Small intestine (tissue), 7 donors: Measurements from ENCODE around the gene ZMPSTE24. TPM values are rescaled to one million over a fixed set of nuclear protein-coding genes. Genes with fewer than 3 reads are reported as not detected.

Experiments
- DNase-seq, 2 donors: peaks; one replicate each; pipeline versions ENCODE4 v3.0.0 to v3.0.0-alpha.2; 2013
- FAIRE-seq: peaks from 2 replicates; lab custom pipeline; 2012; peaks lifted over from hg19 to GRCh38; lab: Jason Lieb, UNC
- H3K27ac ChIP-seq, 3 donors: one replicate each; pipeline ENCODE4 v1.5.1; 2013; ENCODE audit warnings: low read length in 2 of 3, mild to moderate bottlenecking in 2 of 3, control low read depth in 1 of 3, inconsistent platforms in 1 of 3, low read depth in 1 of 3, moderate library complexity in 1 of 3
- H3K27me3 ChIP-seq, 3 donors: one replicate each; pipeline ENCODE4 v1.6.1; 2013; ENCODE audit warnings: low read length in 3 of 3, inconsistent platforms in 1 of 3; ENCODE audit not compliant: control insufficient read depth in 3 of 3, insufficient read depth in 3 of 3
- H3K36me3 ChIP-seq, 3 donors: one replicate each; pipeline ENCODE4 v1.6.1; 2013; ENCODE audit warnings: low read length in 3 of 3, inconsistent platforms in 1 of 3, low read depth in 1 of 3, mild to moderate bottlenecking in 1 of 3, moderate library complexity in 1 of 3; ENCODE audit not compliant: control insufficient read depth in 3 of 3, insufficient read depth in 2 of 3
- H3K4me1 ChIP-seq, 3 donors: one replicate each; pipeline ENCODE4 v1.6.1; 2013; ENCODE audit warnings: low read length in 2 of 3, inconsistent platforms in 1 of 3, low read depth in 1 of 3, mild to moderate bottlenecking in 1 of 3, moderate library complexity in 1 of 3; ENCODE audit not compliant: control insufficient read depth in 3 of 3, insufficient read depth in 2 of 3
- H3K4me3 ChIP-seq, 3 donors: one replicate each; pipeline ENCODE4 v1.5.1; 2013; ENCODE audit warnings: low read length in 3 of 3, control low read depth in 1 of 3, inconsistent platforms in 1 of 3, low read depth in 1 of 3, mild to moderate bottlenecking in 1 of 3, moderate library complexity in 1 of 3
- H3K9me3 ChIP-seq, 2 donors: one replicate each; pipeline ENCODE4 v1.6.1; 2013; ENCODE audit warnings: low read depth in 1 of 2, low read length in 1 of 2; ENCODE audit not compliant: control insufficient read depth in 2 of 2, insufficient read depth in 1 of 2
- WGBS, 3 donors: extraction: QIAGEN DNeasy Blood & Tissue Kit; methylation state at CpG; one replicate each; pipeline ENCODE4 v1.1.7; 2013; 5-methylcytosine and 5-hydroxymethylcytosine counted together
- polyA plus RNA-seq, 4 donors: library from polyadenylated mRNA; stranded (reverse) in 3 of 4; unstranded in 1 of 4; fragments of 200-250 nt in 3 of 4; fragments of 120-200 nt in 1 of 4; gene quantifications; one replicate each; pipeline versions ENCODE4 v1.2.1 to v1.2.3, GENCODE V29; 2013
- donor health status: healthy with polysubstance abuse.
- donor health status: control.
- donor health status: control.
- donor health status: Bipolar disorder and iron deficiency.
- donor health status: healthy.

Gene ZMPSTE24
- polyA plus RNA-seq, 4 donors: 9.8 to 45.0 (median 22.2) TPM

DNA sequence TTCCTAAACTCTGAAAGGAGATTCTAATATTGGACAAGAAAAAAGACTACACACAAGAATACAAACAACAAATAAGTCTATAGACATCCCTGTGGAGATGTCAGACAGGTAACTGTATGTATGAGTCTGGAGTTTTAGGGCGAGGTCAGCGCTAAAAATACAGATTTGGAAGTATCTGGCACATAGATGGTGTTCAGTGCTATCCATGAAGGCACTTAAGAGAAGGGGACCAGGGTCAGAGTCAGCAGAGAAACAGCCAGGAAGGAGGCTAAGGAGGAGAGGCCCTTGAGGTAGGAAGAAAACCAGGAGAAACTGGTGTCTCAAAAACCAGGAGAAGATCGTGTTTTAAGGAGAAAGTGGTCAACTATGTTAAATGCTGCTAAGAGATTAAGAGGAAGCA, 18.1 kb downstream of the ZMPSTE24 start:
- DNase-seq (no peak), FAIRE-seq (no peak)
- Histone ChIP-seq H3K4me1 (peaks cover 0 to 7% (median 2%) of the 10 kb centered on the region in 3 donors), H3K4me3 (no peak overlapping the region), H3K27me3 (no peaks in the 10 kb centered on the region), H3K9me3 (no peaks in the 10 kb centered on the region), H3K27ac (no peak overlapping the region), H3K36me3 (peaks cover 3 to 18% (median 5%) of the 10 kb centered on the region in 3 donors)
- 93 to 97% (median 95%) methylated on average over 3 of the region's 3 CpGs for WGBS, 3 donors

DNA sequence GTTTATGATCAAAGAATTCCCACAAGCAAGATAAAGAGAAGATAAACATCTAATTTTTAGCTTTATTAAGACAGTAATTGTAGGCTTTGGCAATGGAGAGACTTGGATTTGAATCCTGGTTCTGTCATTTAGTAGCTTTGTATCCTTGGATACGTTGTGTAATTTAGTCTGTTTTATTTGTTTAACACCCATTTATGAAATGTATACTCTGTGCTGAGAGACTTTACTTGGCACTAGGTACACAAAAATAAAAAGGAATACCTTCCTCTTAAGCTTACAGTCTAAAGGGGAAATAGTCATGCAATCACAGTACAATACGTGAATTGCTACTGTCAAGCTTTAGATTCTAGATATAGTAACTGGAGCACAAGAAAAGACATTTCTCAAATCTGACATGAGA, 23.8 kb downstream of the ZMPSTE24 start:
- DNase-seq (no peak), FAIRE-seq (no peak)
- no peaks in the 10 kb centered on the region for H3K4me1 ChIP-seq
- no peak overlapping the region for H3K27ac ChIP-seq
- H3K4me3 ChIP-seq: no peak overlapping the region
- H3K9me3 ChIP-seq: no peaks in the 10 kb centered on the region
- peaks cover 6 to 34% (median 13%) of the 10 kb centered on the region in 3 donors for H3K36me3 ChIP-seq
- H3K27me3 ChIP-seq: no peaks in the 10 kb centered on the region
- 68 to 82% (median 72%) methylated on average over 2 of the region's 2 CpGs for WGBS, 3 donors

DNA sequence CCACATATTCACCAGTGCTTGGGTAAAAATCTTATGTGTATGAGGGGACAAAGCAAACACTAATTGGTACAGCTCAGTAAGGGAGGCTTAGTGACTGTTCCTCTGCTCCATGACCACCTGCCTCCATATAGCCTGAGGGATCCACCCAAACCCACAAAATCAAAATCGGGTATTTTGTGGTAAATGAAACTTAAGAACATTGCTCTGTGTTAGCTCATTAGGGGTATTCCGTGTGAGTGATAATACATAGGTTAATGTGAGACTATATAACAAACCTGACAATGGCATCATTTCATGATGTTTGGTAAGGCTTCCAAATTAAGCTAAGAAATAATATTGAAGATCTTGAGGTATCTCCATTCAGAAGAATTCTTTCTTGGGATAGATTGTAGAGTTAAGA, 33.3 kb downstream of the ZMPSTE24 start:
- H3K4me1 ChIP-seq: no peaks in the 10 kb centered on the region
- no peaks in the 10 kb centered on the region for H3K9me3 ChIP-seq
- H3K4me3 ChIP-seq: no peak overlapping the region
- H3K27ac ChIP-seq: no peak overlapping the region
- no peak for DNase-seq
- peaks cover 8 to 30% (median 22%) of the 10 kb centered on the region in 3 donors for H3K36me3 ChIP-seq
- WGBS, 3 donors: 82 to 90% (median 89%) methylated on average over 2 of the region's 2 CpGs
- no peaks in the 10 kb centered on the region for H3K27me3 ChIP-seq
- no peak for FAIRE-seq

DNA sequence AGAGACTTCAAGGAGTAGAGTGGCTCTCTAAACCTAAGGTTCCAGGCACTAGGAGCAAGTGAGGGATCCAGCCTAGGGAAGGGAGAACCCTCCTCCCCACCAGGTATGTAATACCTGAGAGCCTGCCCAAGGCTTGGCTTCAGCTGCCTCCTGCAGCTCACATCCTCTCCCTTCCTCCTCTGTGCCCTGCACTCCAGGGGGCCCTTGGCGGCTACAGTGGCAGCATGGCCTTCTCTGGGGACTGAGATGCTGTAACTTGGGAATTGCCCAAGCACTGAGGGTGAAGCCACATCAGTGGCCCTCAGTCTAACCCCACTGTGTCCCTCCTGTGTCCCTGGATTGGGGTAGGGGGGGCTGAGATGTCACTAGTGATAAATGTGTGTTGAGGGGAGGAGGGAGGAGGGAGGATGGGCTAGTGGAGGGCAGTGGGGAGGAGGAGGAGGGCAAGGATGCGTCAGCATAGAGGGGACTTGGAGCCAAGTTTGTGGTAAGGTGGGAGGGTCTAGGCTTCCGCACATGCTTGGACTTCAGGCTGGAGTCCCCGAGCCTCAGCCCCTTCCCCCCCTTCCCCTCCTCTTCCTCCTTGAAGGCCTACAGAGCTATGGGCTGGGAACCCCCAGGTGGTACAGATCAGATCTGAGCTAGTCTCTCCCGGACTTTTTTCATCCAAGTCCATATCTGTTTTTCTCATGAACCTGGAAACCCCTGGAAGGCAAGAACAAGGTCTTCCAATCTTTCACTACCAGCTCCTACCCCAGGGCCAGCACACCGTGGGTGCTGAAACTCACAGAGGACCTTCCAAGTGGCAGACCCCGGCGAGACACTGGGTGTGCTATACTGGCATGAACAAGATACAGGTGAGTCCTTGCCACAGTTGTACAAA, 41.6 kb downstream of the ZMPSTE24 start:
- Histone ChIP-seq H3K27ac (no peak overlapping the region), H3K27me3 (peaks cover 0 to 17% (median 0%) of the 10 kb centered on the region in 3 donors), H3K4me1 (no peaks in the 10 kb centered on the region), H3K4me3 (no peak overlapping the region), H3K9me3 (no peaks in the 10 kb centered on the region), H3K36me3 (peaks cover 0 to 8% (median 0%) of the 10 kb centered on the region in 3 donors)
- 63 to 66% (median 64%) methylated on average over 8 of the region's 8 CpGs for WGBS, 3 donors
- FAIRE-seq (no peak), DNase-seq (no peak)

DNA sequence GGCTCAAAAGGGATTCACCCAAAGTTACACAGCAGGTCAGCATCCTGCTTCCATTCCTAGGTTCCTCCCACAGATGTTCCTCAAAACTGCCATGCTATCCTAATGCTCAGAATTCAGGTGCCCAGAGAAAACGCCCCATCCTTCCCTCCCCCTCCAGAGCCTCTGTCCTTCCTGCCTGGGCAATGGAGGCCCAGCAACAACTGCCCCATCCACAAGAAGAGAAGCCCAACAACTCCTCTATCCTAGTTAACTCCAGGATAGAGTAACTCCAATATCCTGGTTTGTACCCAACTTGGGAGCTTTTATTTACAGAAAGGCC, 42.2 kb downstream of the ZMPSTE24 start:
- Histone ChIP-seq H3K4me3 (no peak overlapping the region), H3K27me3 (peaks cover 0 to 17% (median 0%) of the 10 kb centered on the region in 3 donors), H3K9me3 (no peaks in the 10 kb centered on the region), H3K27ac (no peak overlapping the region), H3K36me3 (peaks cover 0 to 8% (median 0%) of the 10 kb centered on the region in 3 donors), H3K4me1 (no peaks in the 10 kb centered on the region)
- FAIRE-seq (no peak), DNase-seq (no peak)
- 67 to 95% (median 81%) methylated on average over 1 of the region's 1 CpG for WGBS, 3 donors

DNA sequence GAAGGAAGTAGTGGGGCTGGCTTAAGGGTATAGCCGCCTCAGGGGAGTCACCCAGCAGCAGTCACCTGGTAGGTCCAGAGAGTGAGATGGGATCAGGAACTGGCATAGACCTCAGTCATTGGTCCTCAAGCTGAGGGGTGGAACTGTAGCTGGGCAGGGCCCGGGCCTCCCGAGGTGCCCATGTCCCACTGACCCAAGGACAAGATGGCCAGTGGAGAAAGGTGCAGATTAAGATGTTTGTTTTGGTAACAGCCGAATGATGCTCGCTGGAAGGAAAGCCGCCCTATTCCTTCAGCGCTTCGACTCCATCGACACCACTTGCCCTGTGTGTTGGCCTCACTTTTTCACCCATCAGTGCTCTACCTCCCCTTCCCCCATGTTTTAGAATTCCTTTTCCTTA, 42.6 kb downstream of the ZMPSTE24 start:
- H3K27ac ChIP-seq: no peak overlapping the region
- FAIRE-seq (no peak), DNase-seq (no peak)
- WGBS, 3 donors: 91 to 95% (median 92%) methylated on average over 9 of the region's 9 CpGs
- H3K27me3 ChIP-seq: peaks cover 0 to 17% (median 0%) of the 10 kb centered on the region in 3 donors
- no peaks in the 10 kb centered on the region for H3K4me1 ChIP-seq
- no peak overlapping the region for H3K4me3 ChIP-seq
- no peaks in the 10 kb centered on the region for H3K9me3 ChIP-seq
- H3K36me3 ChIP-seq: peaks cover 0 to 8% (median 0%) of the 10 kb centered on the region in 3 donors

DNA sequence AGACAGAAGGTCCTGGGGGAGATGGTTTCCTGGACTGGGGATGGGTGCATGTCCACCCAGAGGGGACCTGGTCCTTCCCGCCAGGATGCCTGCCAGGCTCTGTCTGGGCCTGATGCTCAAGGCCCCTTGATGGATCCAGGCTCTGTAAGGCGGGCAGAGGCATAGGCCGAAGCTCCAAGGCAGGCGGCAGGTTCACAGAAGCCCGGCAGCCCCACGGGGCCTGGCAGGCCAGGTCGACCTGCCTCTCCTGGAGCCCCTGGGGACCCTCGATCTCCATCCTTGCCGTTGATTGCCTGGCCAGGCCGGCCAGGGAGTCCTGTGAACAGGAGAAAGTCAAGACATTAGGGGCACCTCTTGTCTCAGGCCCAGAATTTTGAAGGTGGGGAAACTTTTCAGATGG, 43.0 kb downstream of the ZMPSTE24 start:
- no peaks in the 10 kb centered on the region for H3K4me1 ChIP-seq
- DNase-seq: no peak
- H3K9me3 ChIP-seq: no peaks in the 10 kb centered on the region
- no peak overlapping the region for H3K27ac ChIP-seq
- H3K4me3 ChIP-seq: no peak overlapping the region
- peaks cover 0 to 17% (median 0%) of the 10 kb centered on the region in 3 donors for H3K27me3 ChIP-seq
- peaks cover 0 to 8% (median 0%) of the 10 kb centered on the region in 3 donors for H3K36me3 ChIP-seq
- WGBS, 3 donors: 93 to 95% (median 94%) methylated on average over 10 of the region's 10 CpGs
- no peak for FAIRE-seq

DNA sequence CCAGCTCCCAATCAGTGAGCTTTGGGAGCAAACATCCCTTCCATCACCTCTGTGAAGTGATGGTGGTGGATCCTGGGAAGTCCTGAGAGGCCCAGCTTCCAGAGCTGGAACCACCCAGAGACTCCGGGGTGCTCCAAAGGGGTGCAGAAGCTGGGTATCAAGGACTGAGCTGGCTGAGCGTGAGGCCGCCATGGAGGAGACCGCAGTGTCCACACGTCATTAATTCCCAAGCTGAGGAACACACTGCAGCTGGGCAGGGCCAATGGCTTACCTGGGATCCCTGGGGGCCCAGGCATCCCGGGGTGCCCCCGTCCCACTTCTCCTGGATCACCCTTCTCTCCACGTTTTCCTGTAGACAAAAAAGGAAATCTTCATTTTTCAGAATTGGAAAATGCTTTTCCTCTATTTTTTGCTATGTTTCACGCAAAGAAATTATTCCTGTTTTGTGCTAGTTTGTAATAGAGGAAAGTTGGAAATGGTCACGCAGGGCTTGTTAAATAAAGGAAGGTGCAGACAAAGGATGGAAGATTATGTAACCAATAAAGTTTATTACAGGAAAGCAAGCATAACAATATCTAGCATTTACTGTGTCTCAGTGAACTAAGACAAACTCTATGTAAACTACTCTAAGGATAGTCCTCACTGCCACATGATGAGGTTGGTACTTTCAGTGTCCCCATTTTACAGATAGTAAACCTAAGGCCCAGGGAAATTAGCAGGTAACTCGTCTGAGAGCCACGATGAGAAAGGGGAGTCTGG, 43.7 kb downstream of the ZMPSTE24 start:
- Histone ChIP-seq H3K4me3 (no peak overlapping the region), H3K36me3 (peaks cover 0 to 8% (median 0%) of the 10 kb centered on the region in 3 donors), H3K4me1 (no peaks in the 10 kb centered on the region), H3K27me3 (peaks cover 0 to 17% (median 0%) of the 10 kb centered on the region in 3 donors), H3K9me3 (no peaks in the 10 kb centered on the region), H3K27ac (no peak overlapping the region)
- 90 to 97% (median 93%) methylated on average over 12 of the region's 12 CpGs for WGBS, 3 donors
- DNase-seq (no peak), FAIRE-seq (no peak)
